ENCODE measurements around the gene S100A6. TPM values are rescaled to one million over a fixed set of nuclear protein-coding genes. Genes with fewer than 3 reads are reported as not detected.
A peak's percentile ranks its signal among the peaks of the same experiment; 100 is the strongest.

S100A6 gene
- total RNA-seq, 4 donors from 2014 or later: 147 to 251 (median 192) TPM

DNA sequence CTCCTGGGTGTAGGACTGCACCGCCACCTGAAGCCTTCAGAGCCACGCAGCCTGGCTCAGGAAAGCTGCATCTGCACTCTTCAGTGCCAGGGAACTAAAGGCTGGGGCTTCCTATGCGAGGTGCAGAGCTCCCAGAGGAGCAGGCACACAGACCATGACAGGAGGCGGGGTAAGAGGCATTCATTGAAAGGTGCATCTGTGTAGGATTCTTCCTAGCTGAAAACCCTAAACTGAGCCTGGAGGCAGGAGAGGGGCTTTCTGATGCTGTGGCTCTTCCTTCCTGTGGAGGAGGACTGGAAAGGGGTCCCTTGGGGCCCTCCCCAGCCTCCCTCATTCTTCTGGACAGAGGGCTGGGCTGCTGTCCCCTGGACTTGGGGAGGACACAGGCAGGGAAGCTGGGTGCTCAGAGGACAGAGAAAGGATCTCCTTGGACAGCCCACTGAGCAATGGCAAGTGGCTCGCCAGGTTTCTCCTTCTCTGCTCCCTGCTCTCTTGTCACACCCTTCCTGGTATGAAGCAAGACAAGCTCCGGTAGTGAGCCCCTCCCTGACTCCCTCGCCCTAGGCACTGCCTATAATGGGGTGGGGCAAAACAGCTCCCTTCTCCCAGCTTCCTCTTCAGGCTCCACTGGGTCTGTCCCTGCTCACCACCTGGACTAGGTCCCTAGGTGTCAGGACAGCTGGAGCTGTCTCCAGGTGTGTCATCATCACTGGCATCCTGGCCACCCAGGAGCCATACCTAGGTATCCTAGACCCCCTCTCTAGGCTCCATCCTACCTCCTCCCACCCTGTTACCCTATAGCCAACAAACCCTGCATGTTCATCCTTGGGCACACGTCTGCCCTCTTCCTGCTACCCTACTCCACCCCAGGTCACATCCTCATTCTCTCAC, 20.0 kb downstream of the S100A6 start:
- 27 to 34% methylated on average over 7 to 8 of the region's 8 CpGs for WGBS, 2 donors
- TF ChIP-seq, protein P1, sequence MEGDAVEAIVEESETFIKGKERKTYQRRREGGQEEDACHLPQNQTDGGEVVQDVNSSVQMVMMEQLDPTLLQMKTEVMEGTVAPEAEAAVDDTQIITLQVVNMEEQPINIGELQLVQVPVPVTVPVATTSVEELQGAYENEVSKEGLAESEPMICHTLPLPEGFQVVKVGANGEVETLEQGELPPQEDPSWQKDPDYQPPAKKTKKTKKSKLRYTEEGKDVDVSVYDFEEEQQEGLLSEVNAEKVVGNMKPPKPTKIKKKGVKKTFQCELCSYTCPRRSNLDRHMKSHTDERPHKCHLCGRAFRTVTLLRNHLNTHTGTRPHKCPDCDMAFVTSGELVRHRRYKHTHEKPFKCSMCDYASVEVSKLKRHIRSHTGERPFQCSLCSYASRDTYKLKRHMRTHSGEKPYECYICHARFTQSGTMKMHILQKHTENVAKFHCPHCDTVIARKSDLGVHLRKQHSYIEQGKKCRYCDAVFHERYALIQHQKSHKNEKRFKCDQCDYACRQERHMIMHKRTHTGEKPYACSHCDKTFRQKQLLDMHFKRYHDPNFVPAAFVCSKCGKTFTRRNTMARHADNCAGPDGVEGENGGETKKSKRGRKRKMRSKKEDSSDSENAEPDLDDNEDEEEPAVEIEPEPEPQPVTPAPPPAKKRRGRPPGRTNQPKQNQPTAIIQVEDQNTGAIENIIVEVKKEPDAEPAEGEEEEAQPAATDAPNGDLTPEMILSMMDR (IDR thresholded peaks at IDR 0.05): no peak
- no peak for TF ChIP-seq POLR2A (IDR thresholded peaks at IDR 0.05)
- intact Hi-C loops (cut with DNase I; ENCODE audit: low total_unique reads): loop anchor here (10.0 kb wide), 2 partner anchors 249 to 469 kb away; partner anchors contain the start of gene RAB13
- H3K4me3 ChIP-seq (ENCODE audit: low read depth, poor library complexity, severe bottlenecking): no peak overlapping the region
- DNase-seq (ENCODE audit: low spot score in 2 of 2): peak; percentile 80 to 93

DNA sequence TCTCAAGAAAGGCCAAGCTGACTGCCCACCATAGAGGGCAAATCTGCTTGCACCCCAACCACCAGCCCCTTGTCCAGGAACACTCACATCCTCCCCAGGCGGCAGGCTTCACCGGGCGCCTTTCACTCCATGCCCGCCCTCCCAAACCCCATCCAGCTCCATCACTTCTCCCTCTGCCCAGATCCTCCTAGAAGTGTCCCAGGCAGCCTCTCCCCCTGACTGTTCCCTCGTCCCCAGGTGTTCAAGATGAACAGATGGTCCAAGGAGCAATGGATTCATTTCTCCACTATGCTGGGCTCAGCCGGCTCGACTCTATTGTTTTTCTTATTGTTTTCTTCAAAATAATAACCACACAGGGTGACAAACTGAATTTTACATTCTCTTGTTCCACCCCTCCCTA, 22.1 kb downstream of the S100A6 start:
- TF ChIP-seq, protein P1 (IDR thresholded peaks at IDR 0.05): no peak
- TF ChIP-seq POLR2A (IDR thresholded peaks at IDR 0.05): no peak
- H3K4me3 ChIP-seq (ENCODE audit: low read depth, poor library complexity, severe bottlenecking): no peak overlapping the region
- no peak for DNase-seq (ENCODE audit: low spot score in 2 of 2)
- WGBS, 2 donors: 93 to 94% methylated on average over 7 of the region's 7 CpGs
- intact Hi-C loops (cut with DNase I; ENCODE audit: low total_unique reads): loop anchor here (5.0 to 10.0 kb wide), 3 partner anchors 54 to 471 kb away; partner anchors contain the start of genes RAB13 and S100A2

DNA sequence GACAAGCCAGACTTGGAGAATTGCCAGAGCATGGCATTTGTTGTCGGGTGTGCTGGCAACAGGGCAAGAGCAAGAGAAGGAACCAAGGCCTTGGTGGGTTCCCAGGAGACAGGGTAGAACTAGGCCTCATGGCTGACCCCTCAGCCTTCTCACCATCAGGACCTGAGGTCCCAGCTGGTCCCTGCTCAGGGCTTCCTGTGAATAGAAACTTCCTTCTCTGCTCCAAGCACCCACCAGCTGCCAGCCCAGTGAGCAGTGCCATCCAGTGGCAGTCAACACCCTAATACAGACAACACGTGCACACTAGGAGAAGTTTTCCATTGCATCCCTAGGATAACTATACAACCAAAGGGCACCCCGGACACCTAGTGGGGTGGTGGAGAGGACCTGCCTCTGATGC, 22.8 kb downstream of the S100A6 start:
- intact Hi-C loops (cut with DNase I; ENCODE audit: low total_unique reads): loop anchor here (5.0 to 10.0 kb wide), 3 partner anchors 54 to 472 kb away; partner anchors contain the start of genes RAB13 and S100A2
- TF ChIP-seq, protein P1 (IDR thresholded peaks at IDR 0.05): no peak
- no peak for TF ChIP-seq POLR2A (IDR thresholded peaks at IDR 0.05)
- no peak overlapping the region for H3K4me3 ChIP-seq (ENCODE audit: low read depth, poor library complexity, severe bottlenecking)
- 47 to 58% methylated on average over 3 of the region's 3 CpGs for WGBS, 2 donors
- DNase-seq (ENCODE audit: low spot score in 2 of 2): no peak

DNA sequence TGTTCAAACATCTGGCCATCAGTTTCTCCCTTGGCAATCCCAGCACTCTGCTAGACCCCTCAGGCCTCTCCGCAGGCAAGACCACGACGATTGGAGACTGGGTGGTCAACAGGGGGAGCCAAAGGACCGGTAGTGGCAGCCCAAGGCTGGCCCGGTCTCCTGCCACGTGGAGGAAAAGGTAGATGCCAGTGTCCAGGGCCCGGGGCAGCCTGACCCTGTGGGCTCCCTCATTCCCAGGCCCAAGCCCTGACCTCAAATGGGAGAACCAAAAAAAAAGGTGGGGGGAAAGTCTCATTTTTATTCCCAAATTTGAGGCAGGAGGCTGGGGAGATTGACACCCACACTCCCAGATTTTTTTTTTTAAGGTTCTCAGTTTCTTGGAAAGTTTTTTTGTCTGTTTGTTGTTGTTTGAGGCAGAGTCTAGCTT, 24.8 kb downstream of the S100A6 start:
- TF ChIP-seq POLR2A (IDR thresholded peaks at IDR 0.05): no peak
- TF ChIP-seq, protein P1 (IDR thresholded peaks at IDR 0.05): peak in 1 of 3 donors; percentile 85
- H3K4me3 ChIP-seq (ENCODE audit: low read depth, poor library complexity, severe bottlenecking): no peak overlapping the region
- intact Hi-C loops (cut with DNase I; ENCODE audit: low total_unique reads): loop anchor here (5.0 to 10.0 kb wide), 3 partner anchors 56 to 474 kb away; partner anchors contain the start of genes RAB13 and S100A2
- peak in 1 of 2 donors; percentile 95 for DNase-seq (ENCODE audit: low spot score in 2 of 2)
- 0 to 1% methylated on average over 7 of the region's 7 CpGs for WGBS, 2 donors

DNA sequence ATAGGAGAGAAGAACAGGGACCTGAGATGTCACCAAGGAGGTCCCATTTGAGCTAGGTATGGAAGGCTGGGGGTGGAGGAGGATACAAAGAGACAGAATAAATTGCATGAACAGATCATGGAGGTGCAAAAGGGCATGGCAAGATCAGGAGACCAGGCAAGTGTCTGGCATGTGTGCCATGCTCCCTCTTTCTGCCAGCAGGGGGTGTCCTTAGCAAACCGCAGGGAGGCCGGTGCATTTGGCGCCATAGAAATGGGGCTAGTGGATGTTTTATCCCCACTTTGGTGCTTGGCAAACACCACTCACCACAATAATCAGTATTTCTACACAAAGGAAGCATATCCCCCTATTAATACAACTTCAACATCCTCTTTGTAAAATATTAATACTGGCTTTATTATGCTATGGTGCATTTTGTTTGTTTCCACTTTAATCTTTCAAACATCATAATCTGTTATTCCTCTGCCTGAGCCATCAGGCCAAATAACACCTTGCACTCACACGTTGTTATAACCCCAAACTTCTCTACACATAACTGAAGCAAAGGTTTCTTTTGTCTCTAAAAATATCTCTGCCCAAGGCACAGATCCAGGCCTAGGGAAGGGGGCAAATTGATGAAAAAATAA, 25.9 kb downstream of the S100A6 start:
- intact Hi-C loops (cut with DNase I; ENCODE audit: low total_unique reads): loop anchor here (5.0 to 10.0 kb wide), 3 partner anchors 57 to 475 kb away; partner anchors contain the start of genes RAB13 and S100A2
- H3K4me3 ChIP-seq (ENCODE audit: low read depth, poor library complexity, severe bottlenecking): no peak overlapping the region
- TF ChIP-seq, protein P1 (IDR thresholded peaks at IDR 0.05): no peak
- no peak for TF ChIP-seq POLR2A (IDR thresholded peaks at IDR 0.05)
- DNase-seq (ENCODE audit: low spot score in 2 of 2): no peak
- 69 to 75% methylated on average over 4 of the region's 4 CpGs for WGBS, 2 donors

Data from lower leg skin (tissue), 4 donors.